Measurements from ENCODE around the gene DLG5.

DNA sequence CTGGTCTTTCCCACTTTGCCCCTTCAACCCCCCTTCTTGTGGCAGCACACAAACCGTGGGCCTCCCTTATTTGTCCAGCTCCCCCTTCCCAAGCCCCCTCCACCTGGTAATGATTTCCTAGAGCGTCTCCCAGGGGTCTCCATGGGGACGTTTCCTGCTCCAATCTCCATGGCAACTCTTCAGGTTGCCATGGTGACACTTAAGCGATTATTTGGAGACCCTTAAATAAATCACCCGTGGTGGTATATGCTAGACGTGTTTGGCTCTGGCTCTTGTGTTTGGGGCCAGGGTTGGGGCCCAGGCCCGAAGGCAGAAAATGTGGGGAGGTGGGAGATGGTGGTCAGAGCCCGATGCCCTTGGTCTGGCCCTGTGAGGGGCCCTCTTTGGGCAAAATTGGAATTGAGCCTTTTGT, 41.1 kb upstream of the DLG5 start:
- TF ChIP-seq, protein P1, sequence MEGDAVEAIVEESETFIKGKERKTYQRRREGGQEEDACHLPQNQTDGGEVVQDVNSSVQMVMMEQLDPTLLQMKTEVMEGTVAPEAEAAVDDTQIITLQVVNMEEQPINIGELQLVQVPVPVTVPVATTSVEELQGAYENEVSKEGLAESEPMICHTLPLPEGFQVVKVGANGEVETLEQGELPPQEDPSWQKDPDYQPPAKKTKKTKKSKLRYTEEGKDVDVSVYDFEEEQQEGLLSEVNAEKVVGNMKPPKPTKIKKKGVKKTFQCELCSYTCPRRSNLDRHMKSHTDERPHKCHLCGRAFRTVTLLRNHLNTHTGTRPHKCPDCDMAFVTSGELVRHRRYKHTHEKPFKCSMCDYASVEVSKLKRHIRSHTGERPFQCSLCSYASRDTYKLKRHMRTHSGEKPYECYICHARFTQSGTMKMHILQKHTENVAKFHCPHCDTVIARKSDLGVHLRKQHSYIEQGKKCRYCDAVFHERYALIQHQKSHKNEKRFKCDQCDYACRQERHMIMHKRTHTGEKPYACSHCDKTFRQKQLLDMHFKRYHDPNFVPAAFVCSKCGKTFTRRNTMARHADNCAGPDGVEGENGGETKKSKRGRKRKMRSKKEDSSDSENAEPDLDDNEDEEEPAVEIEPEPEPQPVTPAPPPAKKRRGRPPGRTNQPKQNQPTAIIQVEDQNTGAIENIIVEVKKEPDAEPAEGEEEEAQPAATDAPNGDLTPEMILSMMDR (IDR thresholded peaks at IDR 0.05; ENCODE audit: low read depth, low read length, missing input control) = no peak
- TF ChIP-seq, protein P2, sequence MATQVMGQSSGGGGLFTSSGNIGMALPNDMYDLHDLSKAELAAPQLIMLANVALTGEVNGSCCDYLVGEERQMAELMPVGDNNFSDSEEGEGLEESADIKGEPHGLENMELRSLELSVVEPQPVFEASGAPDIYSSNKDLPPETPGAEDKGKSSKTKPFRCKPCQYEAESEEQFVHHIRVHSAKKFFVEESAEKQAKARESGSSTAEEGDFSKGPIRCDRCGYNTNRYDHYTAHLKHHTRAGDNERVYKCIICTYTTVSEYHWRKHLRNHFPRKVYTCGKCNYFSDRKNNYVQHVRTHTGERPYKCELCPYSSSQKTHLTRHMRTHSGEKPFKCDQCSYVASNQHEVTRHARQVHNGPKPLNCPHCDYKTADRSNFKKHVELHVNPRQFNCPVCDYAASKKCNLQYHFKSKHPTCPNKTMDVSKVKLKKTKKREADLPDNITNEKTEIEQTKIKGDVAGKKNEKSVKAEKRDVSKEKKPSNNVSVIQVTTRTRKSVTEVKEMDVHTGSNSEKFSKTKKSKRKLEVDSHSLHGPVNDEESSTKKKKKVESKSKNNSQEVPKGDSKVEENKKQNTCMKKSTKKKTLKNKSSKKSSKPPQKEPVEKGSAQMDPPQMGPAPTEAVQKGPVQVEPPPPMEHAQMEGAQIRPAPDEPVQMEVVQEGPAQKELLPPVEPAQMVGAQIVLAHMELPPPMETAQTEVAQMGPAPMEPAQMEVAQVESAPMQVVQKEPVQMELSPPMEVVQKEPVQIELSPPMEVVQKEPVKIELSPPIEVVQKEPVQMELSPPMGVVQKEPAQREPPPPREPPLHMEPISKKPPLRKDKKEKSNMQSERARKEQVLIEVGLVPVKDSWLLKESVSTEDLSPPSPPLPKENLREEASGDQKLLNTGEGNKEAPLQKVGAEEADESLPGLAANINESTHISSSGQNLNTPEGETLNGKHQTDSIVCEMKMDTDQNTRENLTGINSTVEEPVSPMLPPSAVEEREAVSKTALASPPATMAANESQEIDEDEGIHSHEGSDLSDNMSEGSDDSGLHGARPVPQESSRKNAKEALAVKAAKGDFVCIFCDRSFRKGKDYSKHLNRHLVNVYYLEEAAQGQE (IDR thresholded peaks at IDR 0.05) = no peak
- TF ChIP-seq YY1 (IDR thresholded peaks at IDR 0.05) = no peak
